ENCODE measurements around the gene C3. TPM values are rescaled to one million over a fixed set of nuclear protein-coding genes. Genes with fewer than 3 reads are reported as not detected.
"Not testable (repeated sequence)": the region's sequence is repeated elsewhere in the genome, so short reads cannot be mapped to it uniquely, and the experiment has no call there.

Gene C3
- polyA plus RNA-seq, 2 of the 4 experiments (the other 2 are of a cell fraction) = 45.4 to 70.9 TPM

GRCh38 chr19:6663236-6664201, 56.9 kb downstream of the C3 start:
- H3K4me2 ChIP-seq = no peak overlapping the region
- TF ChIP-seq TFCP2L1 (CRISPR knock-in tag; IDR thresholded peaks at IDR 0.05) (no peak), ZC3H11A (IDR thresholded peaks at IDR 0.05) (no peak), RFX5 (IDR thresholded peaks at IDR 0.05) (no peak), HMGXB4 (CRISPR knock-in tag; IDR thresholded peaks at IDR 0.05; ENCODE audit: borderline replicate concordance) (no peak)
- POLR2A ChIA-PET = interaction anchor here (0.6 kb wide), 1 partner anchor 406 kb away, joined by 10 read pairs; the partner anchor contains the start of gene ZNF557
- no peak for ATAC-seq
- DNase-seq (ENCODE audit: low read depth in 1 of 2, low spot score in 1 of 2) = no peak
- FAIRE-seq = no peak
- CTCF ChIA-PET = no interaction called here
- H3K4me1 ChIP-seq = no peaks in the 10 kb centered on the region
- no peak overlapping the region for H3K4me3 ChIP-seq
- no peaks in the 10 kb centered on the region for H3K9me3 ChIP-seq
- 72% methylated on average over 13 of the region's 14 CpGs for WGBS (ENCODE audit: missing lambda C conversion rate)
- H3K27ac ChIP-seq = no peak overlapping the region

- ATAC-seq = no peak
- no peak for DNase-seq (ENCODE audit: low read depth in 1 of 2, low spot score in 1 of 2)
- Histone ChIP-seq H3K4me1 (no peaks in the 10 kb centered on the region), H3K4me3 (no peak overlapping the region), H3K27ac (no peak overlapping the region), H3K4me2 (no peak overlapping the region), H3K9me3 (no peaks in the 10 kb centered on the region)
- no peak for TF ChIP-seq EHMT2 (IDR thresholded peaks at IDR 0.05; ENCODE audit: low read depth)
- no peak for TF ChIP-seq ZSCAN20 (CRISPR knock-in tag; IDR thresholded peaks at IDR 0.05)
- TF ChIP-seq CHD2 (IDR thresholded peaks at IDR 0.05; ENCODE audit: low read length, partially characterized antibody) = no peak
- no peak for TF ChIP-seq ZFP36 (IDR thresholded peaks at IDR 0.05; ENCODE audit: borderline replicate concordance, partially characterized antibody)
- no peak for TF ChIP-seq HES2 (IDR thresholded peaks at IDR 0.05)
- TF ChIP-seq RNF2 (IDR thresholded peaks at IDR 0.05; ENCODE audit: borderline replicate concordance, low read depth) = no peak
- no peak for TF ChIP-seq ESRRA (IDR thresholded peaks at IDR 0.05; ENCODE audit: borderline replicate concordance, low read length)
- no peak for TF ChIP-seq RARB (CRISPR knock-in tag; IDR thresholded peaks at IDR 0.05)
- TF ChIP-seq NR3C1 (IDR thresholded peaks at IDR 0.05) = no peak
- no peak for TF ChIP-seq USF2 (IDR thresholded peaks at IDR 0.05)
- no peak for TF ChIP-seq KDM1A (IDR thresholded peaks at IDR 0.05; ENCODE audit: low read depth)
- TF ChIP-seq MAFK (IDR thresholded peaks at IDR 0.05; ENCODE audit: partially characterized antibody) = no peak
- no peak for TF ChIP-seq ELK1 (IDR thresholded peaks at IDR 0.05; ENCODE audit: low read depth, low read length)
- no peak for TF ChIP-seq MYC (IDR thresholded peaks at IDR 0.05; ENCODE audit: borderline replicate concordance, low read length)
- TF ChIP-seq POLR2AphosphoS2 (conservative IDR thresholded peaks at IDR 0.05; ENCODE audit: low read length) = no peak
- no peak for TF ChIP-seq FOSL2 (IDR thresholded peaks at IDR 0.05)
- no peak for TF ChIP-seq FOSL2 (CRISPR knock-in tag; IDR thresholded peaks at IDR 0.05)
- TF ChIP-seq TFCP2L1 (CRISPR knock-in tag; IDR thresholded peaks at IDR 0.05) = no peak
- TF ChIP-seq HOXB5 (CRISPR knock-in tag; IDR thresholded peaks at IDR 0.05) = no peak
- no peak for TF ChIP-seq ZC3H11A (IDR thresholded peaks at IDR 0.05)
- ChIA-PET POLR2A (no interaction called here), CTCF (no interaction called here)
- FAIRE-seq = no peak
- 77% methylated on average over 5 of the region's 5 CpGs for WGBS (ENCODE audit: missing lambda C conversion rate)
Observed at GRCh38 chr19:6662702-6663101, 57.7 kb downstream of the C3 start.

GRCh38 chr19:6661509-6662244, 58.8 kb downstream of the C3 start:
- H3K4me1 ChIP-seq; H3K4me2 ChIP-seq; POLR2A ChIA-PET; CTCF ChIA-PET; ATAC-seq; DNase-seq (ENCODE audit: low read depth in 1 of 2, low spot score in 1 of 2); H3K9me3 ChIP-seq; H3K4me3 ChIP-seq; FAIRE-seq; H3K27ac ChIP-seq: not testable (repeated sequence)
- 42% methylated on average over 10 of the region's 10 CpGs for WGBS (ENCODE audit: missing lambda C conversion rate)
